Medulla oblongata (tissue), 1 donor: ENCODE measurements around the gene USP27X.
A peak's percentile ranks its signal among the peaks of the same experiment; 100 is the strongest.

Experiments used
- DNase-seq: peaks from one replicate; pipeline ENCODE4 v3.0.0-alpha.2; 2015; ENCODE audit errors: extremely low spot score

Gene USP27X

GRCh38 chrX:49878834-49879655 lies at the start of gene USP27X:
TSS of gene USP27X (plus strand) at chrX:49879484. CDS start at chrX:49880308, 824 bp downstream.
- peak; percentile 74 for DNase-seq

- peak; percentile 6 for DNase-seq
Observed at GRCh38 chrX:49838374-49838773, 40.9 kb upstream of the USP27X start.

GRCh38 chrX:49840679-49841078 lies 38.6 kb upstream of the USP27X start:
- DNase-seq, result peak; percentile 29

GRCh38 chrX:49842621-49843020 lies 36.7 kb upstream of the USP27X start:
- DNase-seq, result no peak

- peak; percentile 48 for DNase-seq
Observed at GRCh38 chrX:49844611-49845010, 34.7 kb upstream of the USP27X start.

GRCh38 chrX:49845701-49846403 lies 33.4 kb upstream of the USP27X start:
- no peak for DNase-seq

- DNase-seq, result no peak
Observed at GRCh38 chrX:49846522-49846921, 32.8 kb upstream of the USP27X start.

- DNase-seq, result no peak
Observed at GRCh38 chrX:49848275-49848674, 31.0 kb upstream of the USP27X start.

GRCh38 chrX:49850028-49850427 lies 29.3 kb upstream of the USP27X start:
- DNase-seq, result no peak

GRCh38 chrX:49853661-49854060 lies 25.6 kb upstream of the USP27X start:
- no peak for DNase-seq

- no peak for DNase-seq
Observed at GRCh38 chrX:49856819-49857218, 22.5 kb upstream of the USP27X start.

GRCh38 chrX:49858341-49858740 lies 20.9 kb upstream of the USP27X start:
- DNase-seq, result no peak

- DNase-seq, result no peak
Observed at GRCh38 chrX:49859491-49859890, 19.8 kb upstream of the USP27X start.

- no peak for DNase-seq
Observed at GRCh38 chrX:49860867-49861535, 18.3 kb upstream of the USP27X start.

- DNase-seq, result no peak
Observed at GRCh38 chrX:49862093-49862492, 17.2 kb upstream of the USP27X start.

- no peak for DNase-seq
Observed at GRCh38 chrX:49868739-49869138, 10.5 kb upstream of the USP27X start.

GRCh38 chrX:49876750-49877149 lies 2.5 kb upstream of the USP27X start:
- DNase-seq, result peak; percentile 45

- DNase-seq, result peak; percentile 2
Observed at GRCh38 chrX:49877397-49878101, 1.7 kb upstream of the USP27X start.

GRCh38 chrX:49878128-49878833 lies 1.0 kb upstream of the USP27X start:
- peak; percentile 1 for DNase-seq

- DNase-seq, result peak; percentile 2
Observed at GRCh38 chrX:49879656-49880277, 483 bp downstream of the USP27X start.

- no peak for DNase-seq
Observed at GRCh38 chrX:49880668-49881067, 1.4 kb downstream of the USP27X start.
